ENCODE measurements around the gene INSL6.

GRCh38 chr9:5185220-5185840 is at the start of gene INSL6:
- no peak for TF ChIP-seq CTCF (IDR thresholded peaks at IDR 0.05)
- no peak for TF ChIP-seq POLR2A (IDR thresholded peaks at IDR 0.05)

All from Peyer's patch (tissue), 4 donors.